K562 (cell line): ENCODE results near the gene ZDHHC11. TPM values are rescaled to one million over a fixed set of nuclear protein-coding genes. Genes with fewer than 3 reads are reported as not detected.
A peak's percentile ranks its signal among the peaks of the same experiment; 100 is the strongest.

Experiments used
- ATAC-seq: fragments of 200-7000 bp; cut with Tn5 transposase; 3 replicates; pipeline ENCODE4 v1.9.1; 2020; ENCODE audit warnings: moderate library complexity
- BruUV-seq: library from RNA; stranded (reverse); fragments of 400-500 nt; replicated peaks from 2 replicates; lab custom pipeline; 2021; lab: Mats Ljungman, UMichigan
- CTCF ChIA-PET: fragments of 300-600 bp; formaldehyde crosslinking; extraction: SDS; loops from one replicate; lab custom pipeline; 2021; ENCODE audit warnings: low intra/inter-chr PET ratio; lab: Yijun Ruan, JAX
- POLR2A ChIA-PET: fragments of 300-600, 350-650 bp; sonication (Branson Sonifier 250); formaldehyde crosslinking; extraction: SDS; loops from one replicate; lab custom pipeline; 2021; ENCODE audit warnings: antibody characterized with exemption, inconsistent platforms; lab: Yijun Ruan, JAX
- DNase-seq, 4 experiments: peaks; one replicate each; pipeline versions ENCODE4 v3.0.0 to v3.0.0-alpha.2; 2011 to 2018; ENCODE audit warnings: low spot score in 3 of 4, mixed read lengths in 3 of 4; ENCODE audit errors: extremely low read depth in 1 of 4
- FAIRE-seq: peaks from 2 replicates; lab custom pipeline; 2011; peaks lifted over from hg19 to GRCh38; lab: Jason Lieb, UNC
- H2AFZ ChIP-seq: 2 replicates; pipeline ENCODE4 v1.6.0; 2011; ENCODE audit warnings: low read depth, low read length, control low read depth, inconsistent platforms
- H3K27ac ChIP-seq: fragments of 200-600 bp; 3 replicates; pipeline ENCODE4 v1.8.0; 2011; ENCODE audit warnings: low read depth, mild to moderate bottlenecking, control low read depth, inconsistent platforms, low read length, moderate library complexity, mixed read lengths; ENCODE audit errors: extremely low read depth
- H3K27me3 ChIP-seq, 2 experiments: fragments of 300-600 bp in 1 of 2; 2 replicates in 1 of 2; 3 replicates in 1 of 2; pipeline versions ENCODE4 v1.6.0 to v1.8.0; 2011; ENCODE audit warnings: inconsistent platforms in 2 of 2, low read length in 2 of 2, mild to moderate bottlenecking in 1 of 2, mixed read lengths in 1 of 2, moderate library complexity in 1 of 2; ENCODE audit not compliant: control insufficient read depth in 2 of 2, insufficient read depth in 2 of 2
- H3K36me3 ChIP-seq: fragments of 300-600 bp; 3 replicates; pipeline ENCODE4 v1.8.0; 2011; ENCODE audit warnings: mild to moderate bottlenecking, low read length, inconsistent platforms; ENCODE audit not compliant: control insufficient read depth, insufficient read depth
- H3K4me1 ChIP-seq, 2 experiments: fragments of 200-600 bp in 1 of 2; replicated peaks in 1 of 2; 2 replicates in 1 of 2; 3 replicates in 1 of 2; pipeline versions ENCODE4 v1.5.1 to v1.8.0; 2011; ENCODE audit warnings: inconsistent platforms in 2 of 2, low read length in 2 of 2, mild to moderate bottlenecking in 1 of 2, mixed read lengths in 1 of 2, moderate library complexity in 1 of 2; ENCODE audit not compliant: control insufficient read depth in 2 of 2, insufficient read depth in 2 of 2
- H3K4me2 ChIP-seq: 2 replicates; pipeline ENCODE4 v1.6.1; 2011; ENCODE audit warnings: low read length, control low read depth, inconsistent platforms, mixed read lengths; ENCODE audit not compliant: insufficient read depth
- H3K4me3 ChIP-seq: fragments of 200-600 bp; sonication (generic), shearing (Covaris generic); 2 replicates; pipeline ENCODE4 v1.5.1; 2016; ENCODE audit warnings: control low read depth, inconsistent platforms
- H3K79me2 ChIP-seq: fragments of 200-600 bp; 3 replicates; pipeline ENCODE4 v1.8.0; 2011; ENCODE audit warnings: low read length, inconsistent platforms; ENCODE audit not compliant: control insufficient read depth, insufficient read depth
- H3K9ac ChIP-seq, 2 experiments: 2 replicates each; pipeline versions ENCODE4 v1.6.0 to v1.6.1; 2011; ENCODE audit warnings: low read depth in 2 of 2, low read length in 2 of 2, control low read depth in 1 of 2, inconsistent platforms in 1 of 2, mild to moderate bottlenecking in 1 of 2, mixed read lengths in 1 of 2; ENCODE audit not compliant: insufficient read depth in 1 of 2
- H3K9me1 ChIP-seq: one replicate; pipeline ENCODE4 v1.6.0; 2011; ENCODE audit warnings: inconsistent platforms, mild to moderate bottlenecking, low read length, moderate library complexity; ENCODE audit not compliant: control insufficient read depth, insufficient read depth
- H3K9me3 ChIP-seq: replicated peaks from 2 replicates; pipeline ENCODE4 v1.5.1; 2011; ENCODE audit warnings: low read depth, low read length, inconsistent platforms; ENCODE audit not compliant: control insufficient read depth, insufficient read depth
- H4K20me1 ChIP-seq: replicated peaks from 2 replicates; pipeline ENCODE4 v1.6.1; 2011; ENCODE audit warnings: low read length, inconsistent platforms, mixed read lengths; ENCODE audit not compliant: control insufficient read depth, insufficient read depth
- C11orf30 ChIP-seq: fragments of 450-650 bp; IDR thresholded peaks from 2 replicates; pipeline ENCODE4 v1.6.1; 2016; ENCODE audit warnings: low read depth, mild to moderate bottlenecking
- CBX2 ChIP-seq: fragments of 200-600 bp; sonication (generic); IDR thresholded peaks from one replicate; pipeline ENCODE4 v1.6.1; 2012; ENCODE audit warnings: mild to moderate bottlenecking, low read length, inconsistent platforms; ENCODE audit not compliant: insufficient read depth, poor library complexity, severe bottlenecking
- PCBP2 ChIP-seq: fragments of 200-400 bp; formaldehyde crosslinking; IDR thresholded peaks from 2 replicates; pipeline ENCODE4 v1.6.1; 2018; ENCODE audit warnings: low read length, low read depth, mild to moderate bottlenecking, moderate library complexity; ENCODE audit not compliant: poor library complexity, severe bottlenecking
- PHF21A ChIP-seq: fragments of 450-650 bp; IDR thresholded peaks from 2 replicates; pipeline ENCODE4 v1.6.1; 2017; ENCODE audit warnings: low read depth, borderline replicate concordance
- TAF7 ChIP-seq: fragments of 450-650 bp; IDR thresholded peaks from 2 replicates; pipeline ENCODE4 v1.6.1; 2016; ENCODE audit warnings: missing genetic modification characterization, missing compliant biosample characterization
- TARDBP ChIP-seq: fragments of 450-650 bp; IDR thresholded peaks from 2 replicates; pipeline ENCODE4 v1.6.1; 2016
- ZC3H11A ChIP-seq: IDR thresholded peaks from 2 replicates; pipeline ENCODE4 v1.6.1; 2012; ENCODE audit warnings: low read depth, low read length, improper control_type of control experiment
- WGBS: fragments of 100-300 bp; shearing (Covaris generic); methylation state at CpG from one replicate; pipeline ENCODE4 v1.1.6; 2016; ENCODE audit warnings: low coverage, mixed read lengths; ENCODE audit not compliant: insufficient coverage; ENCODE audit errors: missing lambda C conversion rate; 5-methylcytosine and 5-hydroxymethylcytosine counted together
- in situ Hi-C: fragments of 300-500 bp; cut with MboI; formaldehyde crosslinking; loops from 4 replicates; pipeline ENCODE4 v1.15.0; 2018; ENCODE audit warnings: inconsistent platforms, mixed read lengths
- intact Hi-C: fragments of 100-400 bp; cut with micrococcal nuclease; formaldehyde crosslinking; loops from 2 replicates; pipeline ENCODE4 v1.14.2; 2022
- polyA plus RNA-seq, 8 experiments: library from polyadenylated mRNA; depleted of rRNA in 4 of 8; stranded (reverse) in 5 of 8; unstranded in 3 of 8; fragments of >200 nt; fragmentation: Nextera tagmentation in 2 of 8; fragmentation: Illumina TruSeq in 1 of 8; extraction: Ambion mirVana in 2 of 8; extraction: Trizol in 1 of 8; gene quantifications; 2 replicates each; pipeline versions ENCODE4 v1.2.1 to v1.2.3, GENCODE V29; 2011 to 2014; ENCODE audit warnings: inconsistent platforms in 1 of 8, missing spikeins in 1 of 8
- total RNA-seq, 7 experiments: library from RNA; depleted of rRNA in 6 of 7; stranded (reverse); fragments of >200 nt in 6 of 7; fragmentation: Illumina TruSeq in 2 of 7; extraction: Trizol in 2 of 7; gene quantifications; 2 replicates each; pipeline versions ENCODE4 v1.2.1 to v1.2.3, GENCODE V29; 2011 to 2021; ENCODE audit warnings: low replicate concordance in 1 of 7
- TF ChIP-seq, protein P1 (sequence below): fragments of 450-650 bp; IDR thresholded peaks from 2 replicates; pipeline ENCODE4 v1.6.1; 2014; ENCODE audit warnings: low read depth, mild to moderate bottlenecking, moderate library complexity, borderline replicate concordance

ZDHHC11 gene
- total and polyA plus RNA-seq, 9 of the 15 experiments (the other 6 are each of a cell fraction or from before 2014, with no cell fraction given) = 0.07 to 2.3 (median 0.52) TPM

DNA sequence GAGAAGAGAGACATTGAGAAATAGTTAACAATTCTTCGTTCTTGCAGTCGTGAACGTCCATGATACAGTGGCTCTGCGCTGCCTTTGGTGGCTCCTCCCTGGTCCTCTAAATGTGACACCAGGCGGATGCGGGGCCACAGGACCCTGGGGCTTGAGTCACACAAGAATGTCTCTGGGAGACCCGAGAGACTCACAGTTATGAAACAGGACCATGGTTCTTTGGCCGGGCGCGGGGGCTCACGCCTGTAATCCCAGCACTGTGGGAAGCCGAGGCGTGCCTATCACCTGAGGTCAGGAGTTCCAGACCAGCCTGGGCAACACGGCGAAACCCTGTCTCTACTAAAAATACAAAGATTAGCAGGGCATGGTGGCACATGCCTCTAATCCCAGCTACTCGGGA, 767 bp upstream of the ZDHHC11 start:
- ChIA-PET CTCF (no interaction called here), POLR2A (no interaction called here)
- Histone ChIP-seq H3K4me1 (peaks cover 0 to 35% of the 10 kb centered on the region in 2 experiments; a peak in 2 of 5 replicates), H3K27me3 (peaks cover 26 to 52% of the 10 kb centered on the region in 2 experiments), H3K9me3 (no peaks in the 10 kb centered on the region), H3K4me2 (no peak overlapping the region), H3K4me3 (no peak overlapping the region), H3K27ac (no peak overlapping the region), H3K9me1 (no peaks in the 10 kb centered on the region), H3K79me2 (no peaks in the 10 kb centered on the region), H2AFZ (no peak overlapping the region), H4K20me1 (peaks cover 18% of the 10 kb centered on the region), H3K36me3 (no peaks in the 10 kb centered on the region), H3K9ac (no peak overlapping the region)
- FAIRE-seq (no peak), DNase-seq (no peak), ATAC-seq (no peak)
- 20% methylated on average over 16 of the region's 16 CpGs for WGBS
- in situ Hi-C loops (no loop called here), intact Hi-C loops (loop anchor here (10.0 kb wide), 1 partner anchor 177 kb away; no protein-coding TSS in a partner anchor)
- BruUV-seq = no TSS peak
- TF ChIP-seq CBX2 (peak; percentile 27), TAF7 (tag) (no peak)

DNA sequence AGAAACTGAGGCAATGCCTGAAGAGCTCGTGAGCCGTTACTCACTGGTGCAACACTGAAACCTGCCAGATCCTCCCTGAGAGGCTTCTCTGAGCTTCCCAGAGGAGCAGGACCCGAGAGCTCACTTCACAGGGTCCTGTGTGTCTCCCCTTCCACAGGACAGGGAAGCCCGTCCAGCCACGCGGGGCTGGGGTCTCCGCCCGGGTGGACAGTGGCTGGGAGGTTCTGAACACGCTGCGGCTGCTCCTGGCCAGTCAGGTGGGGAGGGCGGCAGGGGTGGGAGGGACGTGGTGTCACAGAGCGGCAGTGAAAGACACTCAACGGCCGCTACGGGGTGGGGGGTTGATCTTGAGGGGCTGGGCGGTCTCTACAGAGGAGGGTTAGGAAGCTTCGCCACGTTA, 290 bp upstream of the ZDHHC11 start:
- no peak overlapping the region for H2AFZ ChIP-seq
- peak; percentile 32 for FAIRE-seq
- in situ Hi-C loops = no loop called here

More for the DNA sequence above, 290 bp upstream of the ZDHHC11 start:
- H3K79me2 ChIP-seq = no peaks in the 10 kb centered on the region
- H4K20me1 ChIP-seq = peaks cover 18% of the 10 kb centered on the region
- TF ChIP-seq TARDBP (no peak), PCBP2 (no peak), ZC3H11A (no peak), PHF21A (no peak), C11orf30 (no peak)
- TF ChIP-seq, protein P1, sequence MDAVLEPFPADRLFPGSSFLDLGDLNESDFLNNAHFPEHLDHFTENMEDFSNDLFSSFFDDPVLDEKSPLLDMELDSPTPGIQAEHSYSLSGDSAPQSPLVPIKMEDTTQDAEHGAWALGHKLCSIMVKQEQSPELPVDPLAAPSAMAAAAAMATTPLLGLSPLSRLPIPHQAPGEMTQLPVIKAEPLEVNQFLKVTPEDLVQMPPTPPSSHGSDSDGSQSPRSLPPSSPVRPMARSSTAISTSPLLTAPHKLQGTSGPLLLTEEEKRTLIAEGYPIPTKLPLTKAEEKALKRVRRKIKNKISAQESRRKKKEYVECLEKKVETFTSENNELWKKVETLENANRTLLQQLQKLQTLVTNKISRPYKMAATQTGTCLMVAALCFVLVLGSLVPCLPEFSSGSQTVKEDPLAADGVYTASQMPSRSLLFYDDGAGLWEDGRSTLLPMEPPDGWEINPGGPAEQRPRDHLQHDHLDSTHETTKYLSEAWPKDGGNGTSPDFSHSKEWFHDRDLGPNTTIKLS = no peak
- no peaks in the 10 kb centered on the region for H3K36me3 ChIP-seq
- WGBS = 12% methylated on average over 19 of the region's 19 CpGs
- CTCF ChIA-PET = no interaction called here
- peaks cover 0 to 35% of the 10 kb centered on the region in 2 experiments; a peak in 2 of 5 replicates for H3K4me1 ChIP-seq
- no peak overlapping the region for H3K27ac ChIP-seq
- H3K9ac ChIP-seq = peak overlapping the region in 1 of 2 experiments; percentile 26; a peak in 1 of 4 replicates
- ATAC-seq = peak; percentile 22
- no peaks in the 10 kb centered on the region for H3K9me3 ChIP-seq
- DNase-seq = peak in 1 of 4 experiments; percentile 51
- intact Hi-C loops = loop anchor here (10.0 kb wide), 1 partner anchor 176 kb away; no protein-coding TSS in a partner anchor
- POLR2A ChIA-PET = no interaction called here
- no peak overlapping the region for H3K4me2 ChIP-seq
- H3K27me3 ChIP-seq = peaks cover 26 to 52% of the 10 kb centered on the region in 2 experiments
- H3K4me3 ChIP-seq = no peak overlapping the region
- no peaks in the 10 kb centered on the region for H3K9me1 ChIP-seq
- no TSS peak for BruUV-seq
